Measurements from ENCODE around the gene APOD.

The APOD gene

GRCh38 chr3:195584543-195584870, 767 bp upstream of the APOD start:
- DNase-seq = no peak

DNA sequence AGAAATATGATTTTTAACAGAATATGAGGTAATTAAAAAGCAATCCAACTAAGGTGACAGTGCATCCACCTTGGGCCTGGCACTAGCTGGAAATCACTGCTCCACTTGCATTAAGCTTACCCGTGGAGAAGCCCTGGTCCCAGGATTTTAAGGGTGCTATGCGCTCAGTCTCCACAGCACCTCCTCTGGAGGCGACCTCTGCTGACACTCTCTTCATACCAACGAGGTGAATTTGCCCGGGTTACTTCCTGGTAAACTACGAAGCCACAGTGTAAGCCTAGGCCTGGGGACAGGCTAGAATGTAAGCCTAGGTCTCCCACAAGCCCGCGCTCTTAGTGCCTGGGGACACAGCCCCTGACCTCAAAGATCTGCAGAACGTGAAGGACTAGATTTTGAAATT, 793 bp downstream of the APOD start:
- DNase-seq = no peak

- no peak for DNase-seq
Measured at GRCh38 chr3:195580744-195581443, 2.8 kb downstream of the APOD start.

DNA sequence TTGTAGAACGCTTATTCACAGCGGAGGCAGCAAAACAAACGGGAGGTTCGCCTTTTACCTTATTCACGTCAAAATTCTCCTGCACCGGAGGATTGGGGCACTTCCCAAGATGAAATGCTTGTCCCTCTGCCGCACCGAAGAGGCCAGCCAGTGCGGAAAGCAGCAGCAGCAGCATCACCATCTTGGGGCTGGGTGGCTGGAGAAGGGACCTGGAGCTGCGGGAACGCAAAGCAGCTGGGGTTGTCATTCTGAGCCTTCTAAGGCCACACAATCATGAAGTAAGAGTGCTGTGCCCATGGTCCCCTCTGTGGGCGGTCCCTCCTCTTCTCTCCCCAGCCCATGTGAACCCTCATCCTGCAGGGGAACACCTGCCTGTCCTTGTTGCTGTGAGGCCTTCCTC, 4.5 kb downstream of the APOD start:
- DNase-seq = no peak

- DNase-seq = no peak
Measured at GRCh38 chr3:195578565-195578964, 5.2 kb downstream of the APOD start.

- no peak for DNase-seq
Measured at GRCh38 chr3:195577645-195578177, 6.0 kb downstream of the APOD start.

- no peak for DNase-seq
Measured at GRCh38 chr3:195574497-195575304, 9.0 kb downstream of the APOD start.

- DNase-seq = no peak
Measured at GRCh38 chr3:195573611-195574496, 9.9 kb downstream of the APOD start.

GRCh38 chr3:195571361-195571760, 12.4 kb downstream of the APOD start:
- no peak for DNase-seq

GRCh38 chr3:195570912-195571311, 12.8 kb downstream of the APOD start:
- DNase-seq = no peak

DNA sequence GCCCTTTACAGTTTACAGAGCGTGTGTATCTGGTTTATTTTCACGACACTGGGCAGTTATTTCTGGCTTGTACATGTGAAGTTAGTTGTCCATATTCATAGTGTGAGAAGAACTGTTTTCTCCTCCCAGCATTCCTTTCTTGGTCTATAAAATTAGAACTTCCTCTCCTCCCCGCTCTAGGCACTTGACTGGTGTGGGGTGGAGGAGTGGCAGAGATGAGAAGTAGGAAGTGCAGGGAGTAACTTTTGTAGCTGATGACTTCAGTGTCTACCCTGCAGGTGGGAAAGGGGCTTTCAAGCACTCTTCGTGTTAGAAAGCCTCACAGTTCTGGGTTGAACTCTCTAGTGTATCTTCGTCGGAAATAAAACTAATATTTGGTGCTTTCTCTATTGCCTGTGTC, 13.4 kb downstream of the APOD start:
- no peak for DNase-seq

DNA sequence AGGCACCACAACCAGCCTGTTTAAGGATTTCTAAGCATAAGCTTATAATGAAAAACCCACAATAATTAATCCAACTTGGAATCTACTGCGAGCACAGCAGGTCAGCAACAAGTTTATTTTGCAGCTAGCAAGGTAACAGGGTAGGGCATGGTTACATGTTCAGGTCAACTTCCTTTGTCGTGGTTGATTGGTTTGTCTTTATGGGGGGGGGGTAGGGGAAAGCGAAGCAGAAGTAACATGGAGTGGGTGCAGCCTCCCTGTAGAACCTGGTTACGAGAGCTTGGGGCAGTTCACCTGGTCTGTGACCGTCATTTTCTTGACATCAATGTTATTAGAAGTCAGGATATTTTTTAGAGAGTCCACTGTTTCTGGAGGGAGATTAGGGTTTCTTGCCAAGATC, 15.1 kb downstream of the APOD start:
- no peak for DNase-seq

DNA sequence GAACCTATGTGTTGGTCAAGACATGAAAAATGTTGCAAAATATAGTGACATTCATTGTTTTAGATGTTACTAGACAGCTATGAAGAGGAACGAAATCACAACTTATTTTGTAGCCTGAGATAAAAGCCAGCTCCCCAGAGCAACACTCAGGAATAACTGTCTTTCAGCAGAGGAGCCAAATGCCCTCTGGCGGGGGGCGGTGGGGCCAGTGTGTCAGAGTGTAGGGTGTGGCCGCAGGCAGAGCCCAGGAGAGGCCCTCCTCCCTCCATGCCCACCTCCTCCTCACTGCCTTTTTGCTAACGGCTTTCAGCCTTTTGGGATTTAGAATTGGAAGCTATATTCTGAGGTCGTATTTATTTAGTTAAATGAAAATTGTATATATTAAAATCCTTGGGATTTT, 16.9 kb downstream of the APOD start:
- no peak for DNase-seq

DNA sequence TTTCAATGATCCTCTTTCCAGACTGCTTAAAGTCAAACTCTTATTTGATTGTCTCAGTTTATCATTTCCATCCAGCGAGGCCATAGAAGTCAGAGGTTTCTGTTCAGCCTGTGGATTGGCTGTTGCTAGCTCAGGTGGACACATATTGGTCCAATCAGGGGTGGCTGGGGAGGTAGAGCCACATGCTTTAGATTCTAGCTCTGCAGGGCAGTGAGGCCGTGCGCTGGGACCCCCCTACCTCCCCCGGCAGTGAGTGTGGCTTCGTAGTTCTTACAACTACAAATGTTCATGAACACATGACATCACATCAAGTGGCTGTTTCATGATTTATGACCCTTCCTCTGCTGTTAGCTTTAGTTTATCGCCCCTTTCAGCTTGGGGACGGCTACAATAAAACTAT, 18.0 kb downstream of the APOD start:
- DNase-seq = no peak

DNA sequence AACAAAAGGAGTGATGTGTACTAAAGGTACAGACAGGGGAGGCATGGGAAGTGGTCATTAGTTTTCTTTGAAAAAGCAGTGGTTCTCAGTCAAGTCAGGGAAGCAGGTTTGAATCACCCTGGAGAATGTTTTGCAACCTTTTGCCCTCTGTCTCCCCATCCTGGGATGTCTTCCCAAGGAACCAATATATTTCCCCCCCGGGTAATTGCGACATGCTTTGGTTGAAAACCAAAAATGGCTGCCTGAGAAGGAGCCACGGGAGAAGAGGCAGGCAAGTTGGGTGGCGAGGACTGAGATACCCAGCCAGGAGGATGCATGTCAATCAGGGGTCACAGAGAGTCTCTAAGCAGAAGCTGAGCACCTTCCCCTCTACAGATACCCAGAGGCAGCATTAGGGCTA, 20.4 kb downstream of the APOD start:
- no peak for DNase-seq

DNA sequence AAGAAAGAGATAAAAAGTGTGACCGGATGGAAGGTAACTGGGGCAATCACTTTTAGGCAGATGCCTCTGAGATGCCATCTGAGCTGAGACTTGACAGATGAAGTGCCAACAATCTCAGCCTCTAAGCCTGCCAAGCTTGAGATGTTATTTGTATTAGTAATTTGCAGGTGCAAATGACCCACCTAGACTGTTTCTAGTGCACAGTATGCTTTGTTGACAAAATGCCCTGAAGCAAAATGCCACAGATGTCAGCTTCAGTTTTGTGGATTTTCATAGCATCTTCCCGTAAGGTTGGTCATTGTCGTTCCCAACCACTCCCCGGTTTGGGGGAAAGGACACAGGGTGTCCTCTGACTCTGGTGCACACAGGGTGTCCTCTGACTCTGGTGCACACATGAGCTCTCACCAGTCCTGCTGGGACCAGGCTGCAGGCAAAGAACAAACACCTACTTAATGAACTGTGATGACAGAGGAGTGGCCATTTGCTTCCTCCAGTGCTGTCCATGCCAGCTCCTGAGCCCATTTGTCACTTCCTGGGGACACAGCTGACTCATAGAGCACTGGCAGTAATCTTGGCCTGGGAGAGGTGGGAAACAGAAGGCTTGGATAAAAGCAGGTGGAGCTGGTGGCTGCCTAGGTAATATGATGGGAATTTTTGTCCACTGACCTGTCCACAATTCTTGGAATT, 23.9 kb downstream of the APOD start:
- DNase-seq = no peak

DNA sequence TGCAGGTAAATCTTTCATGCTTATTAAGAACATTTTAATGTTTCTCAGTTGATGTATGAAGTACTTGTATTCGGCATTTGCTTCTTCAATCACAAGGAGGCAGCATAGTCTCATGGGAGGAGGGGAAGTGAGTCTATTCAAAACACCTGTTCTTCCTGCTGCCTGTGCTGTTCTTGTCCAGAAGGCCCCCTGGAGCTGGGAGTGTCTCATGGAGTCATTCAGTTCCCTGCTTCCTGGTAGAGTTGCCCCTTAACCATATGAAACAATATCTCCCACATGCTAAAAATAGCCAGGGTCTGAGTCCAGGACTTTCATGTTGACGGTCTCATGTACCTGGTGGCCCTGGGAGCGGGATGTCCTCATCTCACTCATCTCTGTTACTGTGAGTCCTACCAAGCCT, 25.1 kb downstream of the APOD start:
- DNase-seq = no peak

GRCh38 chr3:195557322-195557721, 26.4 kb downstream of the APOD start:
- DNase-seq = no peak

- DNase-seq = peak; percentile 25
Measured at GRCh38 chr3:195556390-195556789, 27.4 kb downstream of the APOD start.

GRCh38 chr3:195555110-195555509, 28.6 kb downstream of the APOD start:
- no peak for DNase-seq

- no peak for DNase-seq
Measured at GRCh38 chr3:195554458-195554857, 29.3 kb downstream of the APOD start.

- no peak for DNase-seq
Measured at GRCh38 chr3:195553268-195553667, 30.5 kb downstream of the APOD start.

Measured in activated naive CD4-positive, alpha-beta T cell treated with Interleukin-2 at 50 U/mL for 16 hours (primary cell).